Neural progenitor cell (in vitro differentiated cells): ENCODE results near the gene CYP26A1. TPM values are rescaled to one million over a fixed set of nuclear protein-coding genes. Genes with fewer than 3 reads are reported as not detected.

ENCODE experiments used
- DNase-seq: peaks from one replicate; pipeline ENCODE4 v3.0.0-alpha.2; 2016; ENCODE audit warnings: low spot score
- H2AFZ ChIP-seq: fragments of 200-600 bp; sonication (generic); replicated peaks from 2 replicates; pipeline ENCODE4 v1.6.1; 2016; ENCODE audit warnings: antibody characterized with exemption
- H3F3A ChIP-seq: fragments of 200-600 bp; sonication (generic); 2 replicates; pipeline ENCODE4 v1.6.1; 2016; ENCODE audit warnings: antibody characterized with exemption, low read depth
- H3K27ac ChIP-seq: fragments of 200-600 bp; sonication (generic); 2 replicates; pipeline ENCODE4 v1.5.1; 2016; ENCODE audit warnings: mild to moderate bottlenecking
- H3K27me3 ChIP-seq: fragments of 200-600 bp; sonication (generic); 2 replicates; pipeline ENCODE4 v1.6.1; 2016; ENCODE audit warnings: mild to moderate bottlenecking, moderate library complexity
- H3K36me3 ChIP-seq: fragments of 200-600 bp; sonication (generic); 2 replicates; pipeline ENCODE4 v1.5.1; 2016
- H3K4me1 ChIP-seq: fragments of 200-600 bp; sonication (generic); 2 replicates; pipeline ENCODE4 v1.6.1; 2016; ENCODE audit warnings: mixed run types
- H3K4me2 ChIP-seq: fragments of 200-600 bp; sonication (generic); 2 replicates; pipeline ENCODE4 v1.6.1; 2016
- H3K4me3 ChIP-seq: fragments of 200-600 bp; sonication (generic); 2 replicates; pipeline ENCODE4 v1.5.1; 2016
- H3K79me2 ChIP-seq: fragments of 200-600 bp; sonication (generic); 2 replicates; pipeline ENCODE4 v1.6.1; 2016; ENCODE audit warnings: low read depth
- H3K9ac ChIP-seq: fragments of 200-600 bp; sonication (generic); 2 replicates; pipeline ENCODE4 v1.6.1; 2016
- H3K9me3 ChIP-seq: fragments of 200-600 bp; sonication (generic); 2 replicates; pipeline ENCODE4 v1.5.1; 2016; ENCODE audit warnings: low read depth
- H4K20me1 ChIP-seq: fragments of 200-600 bp; sonication (generic); 2 replicates; pipeline ENCODE4 v1.6.1; 2016; ENCODE audit warnings: low read depth
- H3K27ac Mint-ChIP-seq: 3 replicates; pipeline ENCODE4 v1.8.0; 2021; ENCODE audit warnings: mixed read lengths
- H3K27me3 Mint-ChIP-seq: 2 replicates; pipeline ENCODE4 v1.8.0; 2022; ENCODE audit warnings: low read depth, mild to moderate bottlenecking, inconsistent platforms, moderate library complexity, mixed read lengths; ENCODE audit not compliant: insufficient read depth
- H3K36me3 Mint-ChIP-seq: 3 replicates; pipeline ENCODE4 v1.8.0; 2021; ENCODE audit warnings: mixed read lengths
- H3K4me1 Mint-ChIP-seq: 3 replicates; pipeline ENCODE4 v1.8.0; 2021; ENCODE audit warnings: mixed read lengths
- H3K4me3 Mint-ChIP-seq: 3 replicates; pipeline ENCODE4 v1.8.0; 2021; ENCODE audit warnings: mild to moderate bottlenecking, moderate library complexity, mixed read lengths
- H3K9me3 Mint-ChIP-seq: 3 replicates; pipeline ENCODE4 v1.8.0; 2020; ENCODE audit warnings: mixed read lengths
- EZH2 ChIP-seq: fragments of 200-600 bp; sonication (generic); IDR thresholded peaks from 2 replicates; pipeline ENCODE4 v1.6.1; 2017; ENCODE audit warnings: antibody characterized with exemption, mild to moderate bottlenecking, moderate library complexity
- EZH2phosphoT487 ChIP-seq: fragments of 200-600 bp; sonication (generic); IDR thresholded peaks from 2 replicates; pipeline ENCODE4 v1.6.1; 2017; ENCODE audit warnings: antibody characterized with exemption
- total RNA-seq: library from RNA; depleted of rRNA; stranded (reverse); fragments of >200 nt; gene quantifications from 2 replicates; pipeline ENCODE4 v1.2.3, GENCODE V29; 2015; ENCODE audit warnings: low replicate concordance
- TF ChIP-seq, protein P1 (sequence below): fragments of 200-600 bp; sonication (generic); IDR thresholded peaks from 2 replicates; pipeline ENCODE4 v1.5.1; 2017; ENCODE audit warnings: antibody characterized with exemption, mild to moderate bottlenecking

Gene CYP26A1
- total RNA-seq, 1 donor from 2014 or later: 6.7 TPM

DNA sequence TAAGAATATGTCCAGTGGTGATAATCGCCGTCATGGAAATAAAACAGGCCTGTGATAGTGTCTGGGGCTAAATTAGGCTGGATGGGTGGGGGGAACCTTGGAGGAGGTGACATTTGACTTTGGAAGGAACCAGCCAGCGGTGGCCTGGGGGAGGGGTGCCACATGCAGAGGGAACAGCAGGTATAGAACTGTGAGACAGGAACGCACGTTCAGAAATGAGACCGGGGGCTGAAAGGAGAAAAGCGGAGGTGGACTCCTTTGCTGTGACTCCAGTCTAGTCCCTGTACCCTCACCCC, 2.6 kb upstream of the CYP26A1 start:
- DNase-seq: no peak
- Histone ChIP-seq H3K9me3 (no peaks in the 10 kb centered on the region), H4K20me1 (peaks cover 57% of the 10 kb centered on the region), H3K4me2 (peak overlapping the region; percentile 89), H3F3A (peaks cover 29% of the 10 kb centered on the region), H3K9ac (no peak overlapping the region), H2AFZ (no peak overlapping the region), H3K27ac (no peak overlapping the region), H3K27me3 (peaks cover 100% of the 10 kb centered on the region), H3K4me3 (no peak overlapping the region), H3K79me2 (peaks cover 36% of the 10 kb centered on the region), H3K36me3 (no peaks in the 10 kb centered on the region), H3K4me1 (peaks cover 16% of the 10 kb centered on the region)
- Mint-ChIP-seq H3K36me3 (no peaks in the 10 kb centered on the region), H3K27me3 (peaks cover 82% of the 10 kb centered on the region), H3K4me1 (peaks cover 36% of the 10 kb centered on the region), H3K9me3 (peaks cover 2% of the 10 kb centered on the region), H3K27ac (no peak overlapping the region), H3K4me3 (peak overlapping the region; percentile 77)
- TF ChIP-seq EZH2: no peak

DNA sequence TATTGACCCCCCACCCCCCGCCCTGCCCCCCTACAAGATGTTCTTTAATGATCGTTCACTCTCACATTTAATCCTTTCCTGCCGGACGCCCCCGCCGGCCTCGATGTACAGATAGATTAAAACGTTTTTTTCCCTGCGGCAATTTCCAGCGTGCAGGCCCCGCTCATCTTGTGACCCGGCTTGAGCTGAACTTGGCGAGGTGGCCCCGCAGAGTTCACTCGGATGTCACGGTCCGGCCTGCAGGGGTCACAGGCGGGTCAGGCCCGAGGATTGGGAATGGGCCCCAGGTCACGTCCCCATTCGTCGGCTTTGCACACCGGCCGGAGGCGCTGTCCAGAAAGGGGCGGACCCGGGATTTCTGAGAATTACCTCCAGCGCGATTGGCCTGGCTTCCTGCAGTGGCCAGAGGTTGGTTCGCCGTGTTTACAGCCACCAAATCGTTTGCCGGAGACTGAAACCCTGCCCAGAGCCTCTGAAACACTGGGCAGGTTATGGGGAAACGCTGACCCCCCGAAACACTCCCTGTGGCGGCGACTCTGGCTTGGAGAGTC, 1.9 kb upstream of the CYP26A1 start:
- peak overlapping the region; percentile 1 for H2AFZ ChIP-seq

DNA sequence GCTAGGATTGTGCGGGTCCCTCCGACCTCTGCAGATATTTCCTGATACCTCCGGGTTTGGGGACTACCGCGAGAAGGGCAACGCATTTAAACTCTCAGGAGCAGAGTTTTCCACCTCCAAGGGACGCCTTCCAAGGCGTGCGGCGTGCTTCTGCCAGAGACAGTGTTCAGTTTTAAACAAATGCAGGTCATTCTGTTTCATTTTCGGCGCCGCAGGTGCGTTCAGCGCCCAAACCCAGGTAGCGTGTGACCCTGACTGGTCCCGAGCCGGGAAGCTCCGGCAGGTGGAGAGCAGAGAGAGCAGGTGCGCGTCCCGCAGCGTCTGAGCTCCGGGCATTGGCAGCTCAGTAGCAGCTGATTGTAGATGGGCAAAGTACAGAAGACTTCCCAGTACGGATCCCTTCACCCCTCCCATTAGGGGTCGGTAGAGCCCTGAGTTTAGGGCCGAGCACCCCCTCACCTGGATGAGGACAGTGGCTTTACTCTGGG, 1.4 kb upstream of the CYP26A1 start:
- Mint-ChIP-seq H3K27ac (no peak overlapping the region), H3K4me1 (peaks cover 36% of the 10 kb centered on the region), H3K9me3 (peaks cover 2% of the 10 kb centered on the region), H3K27me3 (peaks cover 81% of the 10 kb centered on the region), H3K36me3 (no peaks in the 10 kb centered on the region), H3K4me3 (peak overlapping the region; percentile 87)
- Histone ChIP-seq H3K4me1 (peaks cover 21% of the 10 kb centered on the region), H3K27ac (no peak overlapping the region), H3K36me3 (no peaks in the 10 kb centered on the region), H3K27me3 (peaks cover 98% of the 10 kb centered on the region), H3K9me3 (no peaks in the 10 kb centered on the region), H3K4me3 (peak overlapping the region; percentile 66), H3K9ac (no peak overlapping the region), H4K20me1 (peaks cover 49% of the 10 kb centered on the region), H2AFZ (peak overlapping the region; percentile 1), H3K4me2 (peak overlapping the region; percentile 89), H3K79me2 (peaks cover 48% of the 10 kb centered on the region), H3F3A (peaks cover 22% of the 10 kb centered on the region)
- DNase-seq: no peak
- TF ChIP-seq, protein P1, sequence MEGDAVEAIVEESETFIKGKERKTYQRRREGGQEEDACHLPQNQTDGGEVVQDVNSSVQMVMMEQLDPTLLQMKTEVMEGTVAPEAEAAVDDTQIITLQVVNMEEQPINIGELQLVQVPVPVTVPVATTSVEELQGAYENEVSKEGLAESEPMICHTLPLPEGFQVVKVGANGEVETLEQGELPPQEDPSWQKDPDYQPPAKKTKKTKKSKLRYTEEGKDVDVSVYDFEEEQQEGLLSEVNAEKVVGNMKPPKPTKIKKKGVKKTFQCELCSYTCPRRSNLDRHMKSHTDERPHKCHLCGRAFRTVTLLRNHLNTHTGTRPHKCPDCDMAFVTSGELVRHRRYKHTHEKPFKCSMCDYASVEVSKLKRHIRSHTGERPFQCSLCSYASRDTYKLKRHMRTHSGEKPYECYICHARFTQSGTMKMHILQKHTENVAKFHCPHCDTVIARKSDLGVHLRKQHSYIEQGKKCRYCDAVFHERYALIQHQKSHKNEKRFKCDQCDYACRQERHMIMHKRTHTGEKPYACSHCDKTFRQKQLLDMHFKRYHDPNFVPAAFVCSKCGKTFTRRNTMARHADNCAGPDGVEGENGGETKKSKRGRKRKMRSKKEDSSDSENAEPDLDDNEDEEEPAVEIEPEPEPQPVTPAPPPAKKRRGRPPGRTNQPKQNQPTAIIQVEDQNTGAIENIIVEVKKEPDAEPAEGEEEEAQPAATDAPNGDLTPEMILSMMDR: no peak
- peak; percentile 41 for TF ChIP-seq EZH2phosphoT487
- TF ChIP-seq EZH2: peak; percentile 85

More for the DNA sequence above, 1.9 kb upstream of the CYP26A1 start:
- no peaks in the 10 kb centered on the region for H3K36me3 ChIP-seq
- H3K27ac Mint-ChIP-seq: no peak overlapping the region
- peaks cover 2% of the 10 kb centered on the region for H3K9me3 Mint-ChIP-seq
- peak overlapping the region; percentile 87 for H3K4me3 Mint-ChIP-seq
- no peaks in the 10 kb centered on the region for H3K36me3 Mint-ChIP-seq
- peak; percentile 90 for DNase-seq
- TF ChIP-seq EZH2: no peak
- TF ChIP-seq, protein P1: peak; percentile 33
- peaks cover 55% of the 10 kb centered on the region for H4K20me1 ChIP-seq
- peaks cover 43% of the 10 kb centered on the region for H3K79me2 ChIP-seq
- H3K9me3 ChIP-seq: no peaks in the 10 kb centered on the region
- H3K27me3 Mint-ChIP-seq: peaks cover 82% of the 10 kb centered on the region
- H3F3A ChIP-seq: peaks cover 27% of the 10 kb centered on the region
- H3K4me3 ChIP-seq: peak overlapping the region; percentile 66
- peaks cover 20% of the 10 kb centered on the region for H3K4me1 ChIP-seq
- H3K27me3 ChIP-seq: peaks cover 100% of the 10 kb centered on the region
- no peak overlapping the region for H3K9ac ChIP-seq
- peaks cover 36% of the 10 kb centered on the region for H3K4me1 Mint-ChIP-seq
- no peak overlapping the region for H3K27ac ChIP-seq
- peak overlapping the region; percentile 89 for H3K4me2 ChIP-seq
